Suprapubic skin (tissue), 4 donors: Measurements from ENCODE around the gene ATXN7. TPM values are rescaled to one million over a fixed set of nuclear protein-coding genes. Genes with fewer than 3 reads are reported as not detected.

Source experiments
- DNase-seq, 2 donors: peaks; one replicate each; pipeline ENCODE4 v3.0.0-alpha.2; 2019; ENCODE audit warnings: low spot score in 2 of 2
- H3K27ac ChIP-seq: fragments of 200-600 bp; sonication (generic); one replicate; pipeline ENCODE4 v1.5.1; 2019
- H3K27me3 ChIP-seq: fragments of 200-600 bp; sonication (generic); one replicate; pipeline ENCODE4 v1.5.1; 2019
- H3K36me3 ChIP-seq: fragments of 200-600 bp; sonication (generic); one replicate; pipeline ENCODE4 v1.5.1; 2019
- H3K4me1 ChIP-seq: fragments of 200-600 bp; sonication (generic); one replicate; pipeline ENCODE4 v1.5.1; 2019
- H3K4me3 ChIP-seq: fragments of 200-600 bp; sonication (generic); one replicate; pipeline ENCODE4 v1.5.1; 2019; ENCODE audit warnings: mild to moderate bottlenecking
- H3K9me3 ChIP-seq: fragments of 200-600 bp; sonication (generic); one replicate; pipeline ENCODE4 v1.5.1; 2019
- EP300 ChIP-seq: sonication (generic); formaldehyde crosslinking; IDR thresholded peaks from one replicate; pipeline ENCODE4 v1.6.1; 2017; ENCODE audit warnings: antibody characterized with exemption
- POLR2A ChIP-seq, 2 donors: fragments of 450-650 bp; IDR thresholded peaks; one replicate each; pipeline ENCODE4 v1.6.1; 2017; ENCODE audit warnings: antibody characterized with exemption in 2 of 2, mild to moderate bottlenecking in 2 of 2, moderate library complexity in 2 of 2
- POLR2AphosphoS5 ChIP-seq, 3 donors: sonication (generic); formaldehyde crosslinking; IDR thresholded peaks; one replicate each; pipeline ENCODE4 v1.6.1; 2017; ENCODE audit warnings: antibody characterized with exemption in 3 of 3
- WGBS: methylation state at CpG from one replicate; pipeline ENCODE4 v1.1.5; 2018; 5-methylcytosine and 5-hydroxymethylcytosine counted together
- total RNA-seq, 4 donors: library from RNA; depleted of rRNA; stranded (reverse); fragments of >200 nt; gene quantifications; one replicate each; pipeline ENCODE4 v1.1.0, GENCODE V29; 2016
- TF ChIP-seq, protein P1 (sequence below), 2 donors: fragments of 200-600 bp in 1 of 2; fragments of 450-650 bp in 1 of 2; sonication (generic) in 1 of 2; IDR thresholded peaks; one replicate each; pipeline ENCODE4 v1.5.1; 2016 to 2019; ENCODE audit warnings: antibody characterized with exemption in 2 of 2, mild to moderate bottlenecking in 1 of 2, moderate library complexity in 1 of 2

ATXN7 gene
- total RNA-seq, 4 donors from 2014 or later: 22.9 to 101 (median 44.2) TPM

DNA sequence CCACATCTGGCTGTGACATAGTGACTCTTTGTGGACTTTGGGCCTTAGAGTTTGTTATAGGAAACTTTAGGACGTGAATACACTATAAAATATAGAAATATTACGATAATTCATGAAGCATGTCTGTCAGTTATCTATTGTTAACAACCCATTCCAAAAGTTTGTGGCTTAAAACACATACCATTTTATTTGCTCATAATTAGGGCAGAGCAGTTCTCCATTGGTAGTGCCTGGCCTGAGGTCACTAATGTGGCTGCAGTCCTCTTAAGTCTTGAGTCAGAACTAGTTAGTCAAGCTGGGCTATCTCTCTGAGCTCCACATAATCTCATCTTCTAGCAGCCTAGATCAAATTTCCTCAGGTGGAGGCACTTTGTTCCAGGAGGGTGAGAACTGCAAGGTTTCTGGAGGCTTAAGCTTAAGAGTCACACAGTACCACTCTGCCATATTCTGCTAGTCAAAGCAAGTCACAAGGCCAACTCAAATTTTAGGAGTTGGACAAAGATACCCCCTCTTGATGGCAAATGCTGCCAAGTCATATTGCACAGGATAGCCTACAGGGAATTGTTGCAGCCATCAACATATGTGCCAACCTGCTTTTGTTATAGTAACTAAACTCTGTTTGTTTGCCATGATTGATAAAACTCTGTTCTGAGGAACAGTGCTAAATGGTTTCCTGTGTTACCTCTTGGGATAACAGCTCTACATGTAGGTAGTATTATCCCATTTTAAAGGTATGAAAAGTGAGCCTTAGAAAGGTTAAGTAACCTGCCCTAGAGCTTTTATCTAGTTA lies 8.7 kb downstream of the ATXN7 start:
- no peak for DNase-seq
- WGBS: 89% methylated on average over 2 of the region's 2 CpGs
- TF ChIP-seq POLR2AphosphoS5 (IDR thresholded peaks at IDR 0.05) (no peak), POLR2A (IDR thresholded peaks at IDR 0.05) (no peak), EP300 (no peak)
- TF ChIP-seq, protein P1, sequence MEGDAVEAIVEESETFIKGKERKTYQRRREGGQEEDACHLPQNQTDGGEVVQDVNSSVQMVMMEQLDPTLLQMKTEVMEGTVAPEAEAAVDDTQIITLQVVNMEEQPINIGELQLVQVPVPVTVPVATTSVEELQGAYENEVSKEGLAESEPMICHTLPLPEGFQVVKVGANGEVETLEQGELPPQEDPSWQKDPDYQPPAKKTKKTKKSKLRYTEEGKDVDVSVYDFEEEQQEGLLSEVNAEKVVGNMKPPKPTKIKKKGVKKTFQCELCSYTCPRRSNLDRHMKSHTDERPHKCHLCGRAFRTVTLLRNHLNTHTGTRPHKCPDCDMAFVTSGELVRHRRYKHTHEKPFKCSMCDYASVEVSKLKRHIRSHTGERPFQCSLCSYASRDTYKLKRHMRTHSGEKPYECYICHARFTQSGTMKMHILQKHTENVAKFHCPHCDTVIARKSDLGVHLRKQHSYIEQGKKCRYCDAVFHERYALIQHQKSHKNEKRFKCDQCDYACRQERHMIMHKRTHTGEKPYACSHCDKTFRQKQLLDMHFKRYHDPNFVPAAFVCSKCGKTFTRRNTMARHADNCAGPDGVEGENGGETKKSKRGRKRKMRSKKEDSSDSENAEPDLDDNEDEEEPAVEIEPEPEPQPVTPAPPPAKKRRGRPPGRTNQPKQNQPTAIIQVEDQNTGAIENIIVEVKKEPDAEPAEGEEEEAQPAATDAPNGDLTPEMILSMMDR (IDR thresholded peaks at IDR 0.05): no peak
- Histone ChIP-seq H3K9me3 (no peaks in the 10 kb centered on the region), H3K4me3 (no peak overlapping the region), H3K27me3 (no peaks in the 10 kb centered on the region), H3K4me1 (peaks cover 30% of the 10 kb centered on the region), H3K36me3 (peaks cover 2% of the 10 kb centered on the region), H3K27ac (no peak overlapping the region)

DNA sequence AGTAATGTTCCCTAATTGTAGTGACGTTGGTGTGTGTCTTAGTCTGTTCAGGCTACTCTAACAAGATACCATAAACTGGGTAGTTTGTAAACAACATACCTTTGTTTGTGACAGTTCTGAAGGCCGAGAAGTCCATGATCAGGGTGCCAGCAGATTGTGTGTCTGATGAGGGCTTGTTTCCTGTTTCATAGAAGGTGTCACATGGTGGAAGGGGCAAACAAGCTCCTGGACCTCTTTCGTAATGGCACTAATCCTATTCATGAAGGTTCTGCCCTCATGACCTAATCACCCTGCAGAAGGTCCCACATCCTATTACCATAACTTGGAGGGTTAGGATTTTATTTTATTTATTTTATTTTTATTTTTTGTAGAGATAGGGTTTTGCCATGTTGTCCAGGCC lies 11.1 kb downstream of the ATXN7 start:
- no peaks in the 10 kb centered on the region for H3K9me3 ChIP-seq
- no peaks in the 10 kb centered on the region for H3K36me3 ChIP-seq
- no peak overlapping the region for H3K27ac ChIP-seq
- TF ChIP-seq POLR2A (IDR thresholded peaks at IDR 0.05) (no peak), POLR2AphosphoS5 (IDR thresholded peaks at IDR 0.05) (no peak), EP300 (no peak)
- TF ChIP-seq, protein P1 (IDR thresholded peaks at IDR 0.05): no peak
- H3K27me3 ChIP-seq: no peaks in the 10 kb centered on the region
- WGBS: 91% methylated on average over 3 of the region's 3 CpGs
- H3K4me1 ChIP-seq: peaks cover 28% of the 10 kb centered on the region
- no peak overlapping the region for H3K4me3 ChIP-seq
- no peak for DNase-seq

DNA sequence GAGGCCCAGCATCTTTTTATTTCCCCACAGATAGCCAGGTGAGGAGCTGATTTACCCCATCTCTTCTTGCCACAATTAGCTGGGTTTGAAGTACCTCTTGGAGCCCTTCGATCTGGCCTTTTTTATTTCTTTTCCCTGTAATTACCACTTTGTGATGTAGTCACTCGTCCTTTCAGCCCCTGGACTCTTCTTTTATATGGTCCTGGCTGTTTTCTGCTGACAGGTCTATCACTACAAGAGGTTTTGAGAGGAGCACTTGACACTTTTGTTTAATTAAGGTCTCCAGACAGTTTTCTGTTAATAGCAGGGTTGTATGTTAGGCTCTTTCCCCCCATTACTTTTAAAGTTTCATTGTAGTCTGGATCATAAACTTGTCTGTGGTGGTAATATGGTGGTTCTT lies 11.8 kb downstream of the ATXN7 start:
- Histone ChIP-seq H3K4me3 (no peak overlapping the region), H3K9me3 (no peaks in the 10 kb centered on the region), H3K36me3 (no peaks in the 10 kb centered on the region), H3K27ac (no peak overlapping the region), H3K4me1 (peaks cover 24% of the 10 kb centered on the region), H3K27me3 (no peaks in the 10 kb centered on the region)
- no peak for DNase-seq
- TF ChIP-seq EP300 (no peak), POLR2A (IDR thresholded peaks at IDR 0.05) (no peak)
- 86% methylated on average over 2 of the region's 2 CpGs for WGBS

DNA sequence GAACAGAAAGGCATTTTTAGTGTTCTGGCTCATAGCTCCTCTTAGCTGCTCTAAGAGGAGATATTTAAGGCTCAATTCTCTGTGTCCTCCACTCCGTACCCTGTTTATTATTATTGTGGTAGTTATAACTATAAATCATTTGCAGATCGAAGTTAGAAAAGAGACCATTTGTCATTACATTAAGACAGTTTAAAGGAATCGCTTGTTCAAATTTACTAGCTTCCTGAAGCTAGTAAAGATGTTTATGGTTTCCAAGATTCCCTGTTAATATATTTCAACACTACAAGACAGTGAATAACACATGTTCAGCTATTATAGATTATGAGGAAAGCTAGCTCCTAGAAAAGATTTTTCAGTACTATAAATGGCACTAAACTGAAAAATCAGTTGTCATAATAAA lies 12.6 kb downstream of the ATXN7 start:
- TF ChIP-seq EP300: no peak
- TF ChIP-seq, protein P1 (IDR thresholded peaks at IDR 0.05): no peak
- TF ChIP-seq POLR2AphosphoS5 (IDR thresholded peaks at IDR 0.05): no peak
- no peak for TF ChIP-seq POLR2A (IDR thresholded peaks at IDR 0.05)
- Histone ChIP-seq H3K4me3 (no peak overlapping the region), H3K36me3 (no peaks in the 10 kb centered on the region), H3K9me3 (no peaks in the 10 kb centered on the region), H3K27me3 (no peaks in the 10 kb centered on the region), H3K4me1 (peaks cover 20% of the 10 kb centered on the region), H3K27ac (no peak overlapping the region)
- WGBS: 62% methylated on average over 3 of the region's 3 CpGs
- no peak for DNase-seq

DNA sequence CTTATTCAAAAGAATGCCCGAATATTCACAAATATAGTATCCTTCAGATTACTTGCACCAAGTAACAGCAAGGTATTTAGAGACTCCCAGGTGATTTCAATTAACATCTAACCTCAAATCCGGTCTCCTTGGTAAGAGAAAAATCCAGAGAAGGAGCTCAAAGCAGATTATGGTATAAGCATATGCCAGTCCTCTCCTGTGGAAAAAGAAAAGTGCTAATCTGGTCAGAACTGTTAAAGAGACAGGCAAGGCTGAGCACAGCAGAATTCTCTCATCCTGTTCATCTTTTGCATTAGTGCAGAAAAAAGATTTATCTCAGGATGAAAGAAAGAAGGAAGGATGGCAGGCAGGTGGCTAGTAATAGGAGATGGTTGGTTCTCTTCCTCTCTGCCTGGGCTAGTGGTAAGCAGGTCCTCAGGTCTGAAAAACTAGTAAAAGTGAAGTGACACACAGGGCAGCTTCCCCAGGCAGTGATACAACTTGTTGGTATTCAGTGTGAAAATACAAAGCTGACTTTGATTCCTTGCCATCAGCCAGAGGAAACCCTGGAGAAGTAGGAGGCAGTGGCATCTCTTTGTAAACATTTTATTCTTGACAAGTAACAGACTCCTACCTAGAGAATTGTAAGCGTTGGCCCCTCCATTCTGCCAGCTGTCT lies 14.2 kb downstream of the ATXN7 start:
- WGBS: 84% methylated on average over 3 of the region's 3 CpGs
- Histone ChIP-seq H3K27me3 (no peaks in the 10 kb centered on the region), H3K4me3 (no peak overlapping the region), H3K27ac (no peak overlapping the region), H3K36me3 (no peaks in the 10 kb centered on the region), H3K9me3 (no peaks in the 10 kb centered on the region), H3K4me1 (peaks cover 10% of the 10 kb centered on the region)
- TF ChIP-seq EP300 (no peak), POLR2AphosphoS5 (IDR thresholded peaks at IDR 0.05) (no peak), POLR2A (IDR thresholded peaks at IDR 0.05) (no peak)
- TF ChIP-seq, protein P1 (IDR thresholded peaks at IDR 0.05): no peak
- DNase-seq: no peak
